ENCODE measurements around the gene CHST15.

Gene CHST15

DNA sequence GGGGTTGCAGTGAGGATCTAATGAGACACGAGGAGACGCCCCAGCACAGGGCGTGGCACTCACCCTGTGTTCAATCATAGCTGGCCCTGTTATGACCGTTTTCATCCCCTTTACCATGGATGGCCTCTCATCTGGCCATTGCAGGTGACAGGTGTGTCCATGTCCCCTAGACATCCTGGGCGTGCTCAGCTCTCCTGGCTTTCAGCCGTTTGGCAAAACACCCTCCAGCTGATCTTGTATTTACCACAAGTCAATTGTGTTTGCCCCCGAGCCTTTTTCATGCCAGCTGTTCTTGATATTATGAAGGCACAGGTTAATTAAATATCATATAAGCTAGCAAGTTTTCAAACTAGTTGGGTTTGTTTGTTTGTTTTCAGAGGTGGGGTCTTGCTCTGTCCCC is 97.1 kb downstream of the CHST15 start:
- FAIRE-seq = no peak

DNA sequence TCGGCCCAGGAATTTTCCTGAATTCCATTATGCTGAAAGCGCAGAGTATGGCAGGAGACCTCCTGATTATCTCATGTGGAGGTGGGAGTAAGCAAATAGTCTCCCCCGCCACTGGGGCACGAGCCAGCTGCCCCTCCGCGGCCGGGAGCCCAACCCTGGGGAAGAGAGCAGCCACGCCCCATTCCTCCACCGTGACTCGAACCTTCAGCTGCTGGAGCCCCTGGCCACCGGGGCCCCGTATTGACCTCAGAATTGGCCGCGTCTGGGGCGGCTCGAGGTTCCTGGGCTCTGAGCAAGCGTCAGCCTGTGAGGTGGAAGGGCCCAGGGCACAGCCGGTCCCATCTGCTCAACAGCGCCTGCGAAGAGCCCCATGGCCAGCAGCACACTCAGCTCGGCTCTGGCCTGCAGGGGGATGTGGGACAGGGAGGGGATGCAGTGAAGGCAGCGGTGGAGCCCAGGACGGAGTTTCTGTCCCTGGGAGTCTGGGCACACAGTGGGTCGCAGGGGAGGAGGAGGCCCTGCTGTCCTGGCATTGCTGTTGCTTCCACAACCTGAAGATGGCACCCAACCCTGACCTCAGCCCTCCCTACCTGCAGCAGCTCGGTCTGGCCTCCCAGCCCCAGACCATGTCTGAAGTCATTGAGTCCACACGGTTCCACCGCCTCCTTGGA is 97.8 kb downstream of the CHST15 start:
- no peak for FAIRE-seq

DNA sequence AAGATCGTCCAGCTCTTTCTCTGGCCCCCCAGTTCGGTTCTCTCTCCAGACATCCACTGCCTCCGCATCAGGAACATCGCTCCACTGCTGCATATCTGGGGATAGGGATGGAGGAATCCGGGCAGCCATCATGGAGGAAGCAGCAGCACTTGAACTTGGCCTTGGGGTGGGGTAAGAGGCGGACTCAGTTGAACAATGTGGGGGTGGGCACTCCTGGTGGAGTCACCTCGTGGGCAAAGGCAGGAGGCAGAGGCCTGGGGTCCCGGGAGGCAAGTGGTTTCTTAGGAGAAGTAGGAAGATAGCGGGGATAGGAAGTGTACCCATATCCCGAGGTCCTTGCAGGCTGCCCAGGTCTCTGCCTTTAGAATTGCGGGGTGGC is 98.3 kb downstream of the CHST15 start:
- no peak for FAIRE-seq

- no peak for FAIRE-seq
Measured at GRCh38 chr10:123994417-123995081, 98.8 kb downstream of the CHST15 start.

GRCh38 chr10:123993534-123994416 is 99.6 kb downstream of the CHST15 start:
- no peak for FAIRE-seq

- FAIRE-seq = no peak
Measured at GRCh38 chr10:123991611-123992570, 101.5 kb downstream of the CHST15 start.

DNA sequence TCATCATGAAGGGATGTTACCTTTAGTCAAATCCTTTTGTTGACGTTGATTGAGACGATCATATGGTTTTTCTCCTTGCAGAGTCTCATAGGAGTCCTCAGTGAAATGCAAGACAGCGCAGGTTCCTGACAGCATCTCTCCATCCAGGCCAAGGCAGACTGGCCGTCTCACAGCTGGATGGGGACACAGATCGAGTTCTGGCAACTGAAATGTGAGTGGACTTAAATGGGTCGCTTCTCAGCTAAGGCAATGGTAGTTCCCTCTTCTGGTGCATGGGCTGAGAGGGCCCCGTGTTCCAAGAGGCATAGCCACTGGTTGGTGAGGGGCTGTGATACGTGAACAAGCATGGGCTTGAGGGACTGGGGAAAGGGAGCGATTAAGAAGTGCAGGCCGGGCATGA is 102.5 kb downstream of the CHST15 start:
- FAIRE-seq = no peak

DNA sequence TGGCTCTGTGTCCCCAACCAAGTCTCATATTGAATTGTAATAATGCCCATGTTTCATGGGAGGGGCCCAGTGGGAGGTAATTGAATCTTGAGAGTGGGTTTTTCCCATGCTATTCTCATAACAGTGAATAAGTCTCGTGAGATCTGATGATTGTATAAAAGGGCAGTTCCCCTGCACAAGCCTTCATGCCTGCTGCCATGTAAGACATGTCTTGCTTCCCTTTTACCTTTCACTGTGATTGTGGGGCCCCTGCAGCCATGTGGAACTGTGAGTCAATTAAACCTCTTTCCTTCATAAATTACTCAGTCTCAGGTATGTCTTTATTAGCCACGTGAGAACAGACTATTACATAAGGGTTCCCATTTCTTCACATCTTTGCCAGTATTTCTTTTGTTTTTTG is 104.7 kb downstream of the CHST15 start:
- FAIRE-seq = no peak

GRCh38 chr10:123986736-123987135 is 106.7 kb downstream of the CHST15 start:
- FAIRE-seq = no peak

DNA sequence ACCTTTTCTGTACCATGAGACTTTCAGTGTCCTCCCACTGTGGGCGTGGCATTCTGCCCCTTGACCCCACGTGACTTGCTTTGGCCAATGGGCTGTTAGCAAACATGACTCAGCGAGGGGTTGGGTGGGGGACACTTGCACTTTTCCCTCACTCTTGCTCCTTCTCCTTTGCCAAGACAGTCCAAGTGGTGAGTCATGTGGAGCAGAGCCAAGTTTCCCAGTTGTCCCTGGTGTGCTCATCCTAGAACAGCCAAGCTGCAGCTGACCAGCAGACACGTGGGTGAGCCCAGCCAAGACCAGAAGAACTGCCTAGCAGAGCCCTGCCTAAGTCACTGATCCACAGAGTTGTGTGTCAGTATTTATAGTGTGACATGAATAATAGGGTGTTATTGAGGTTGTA is 119.0 kb downstream of the CHST15 start:
- FAIRE-seq = no peak

DNA sequence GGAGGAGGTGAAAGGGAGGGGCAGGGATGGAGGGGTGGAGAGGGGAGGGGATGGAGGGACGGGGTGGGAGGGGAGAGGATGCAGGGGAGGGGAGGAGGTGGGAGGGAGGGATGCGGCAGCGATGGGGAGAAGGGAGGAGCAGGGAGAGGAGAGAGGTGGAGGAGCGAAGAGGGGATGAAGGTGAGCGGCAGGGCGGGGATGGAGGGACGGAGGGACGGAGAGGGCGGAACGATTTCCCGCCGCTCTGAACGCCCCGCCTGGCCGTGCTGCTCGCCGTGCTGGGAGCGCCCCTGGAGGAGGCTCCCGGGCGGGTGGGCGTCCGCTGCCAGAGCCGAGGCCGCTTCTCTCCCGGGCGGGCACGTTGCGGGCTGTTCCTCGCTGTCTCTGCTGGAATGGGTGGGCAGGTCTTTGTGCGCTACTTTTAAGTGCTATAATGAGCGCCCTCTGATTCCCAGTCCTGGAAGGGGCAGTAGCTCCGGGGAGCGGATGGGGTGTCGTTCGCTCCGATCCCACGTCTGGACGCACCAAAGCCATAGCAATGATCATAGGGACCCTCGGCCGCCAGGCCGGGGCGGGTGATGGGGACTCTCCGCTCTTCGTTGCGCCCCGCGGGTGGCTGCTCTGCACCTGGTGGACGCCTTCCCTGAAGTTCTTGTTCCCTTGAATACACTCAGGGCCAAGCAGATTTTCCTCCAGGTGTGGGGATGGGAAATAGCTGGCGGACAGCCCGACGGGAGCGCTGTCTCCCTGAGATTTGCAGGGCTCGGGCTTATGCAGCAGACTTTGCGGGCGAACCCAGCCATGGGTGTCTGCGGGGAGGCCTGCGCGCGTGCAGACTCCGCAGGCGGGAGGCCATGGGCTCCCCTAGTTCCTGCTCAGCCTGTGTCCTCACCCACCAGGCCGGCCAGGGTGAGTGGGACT is 120.7 kb downstream of the CHST15 start:
- no peak for FAIRE-seq

GRCh38 chr10:123970927-123971286 is 122.5 kb downstream of the CHST15 start:
- FAIRE-seq = no peak

DNA sequence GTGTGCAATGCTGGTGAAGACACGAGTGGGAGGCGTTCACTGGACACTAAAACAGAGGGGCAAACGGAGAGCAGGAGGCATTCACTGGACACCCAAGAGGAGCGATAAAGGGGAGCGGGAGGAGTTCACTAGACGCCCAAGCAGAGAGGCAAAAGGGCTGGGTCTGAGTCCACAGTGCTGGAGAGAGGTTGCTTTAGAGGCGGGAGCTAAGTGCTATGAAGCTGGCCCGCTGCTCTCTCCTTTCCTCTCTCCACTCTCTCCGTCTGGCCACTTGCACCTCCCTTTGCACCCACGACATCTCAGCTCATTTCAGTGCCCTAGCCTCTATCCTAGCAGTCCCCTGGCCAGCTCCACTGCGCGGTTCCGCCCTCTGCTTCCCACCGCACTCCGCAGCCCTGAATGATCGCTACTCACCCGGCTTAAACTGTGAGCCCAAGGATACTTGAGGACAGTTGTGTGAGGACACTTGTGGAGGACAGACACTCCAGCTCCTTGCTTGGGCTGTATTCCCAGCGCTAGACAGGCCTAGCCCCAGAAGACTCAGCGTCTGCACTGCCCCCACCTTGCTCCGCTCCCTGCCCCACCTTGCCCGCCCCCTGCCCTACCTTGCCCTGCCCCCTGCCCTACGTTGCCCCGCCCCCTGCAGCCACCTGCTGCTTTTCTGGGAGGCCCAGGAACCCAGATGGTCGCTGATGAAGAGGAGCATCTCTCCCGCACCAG is 123.0 kb downstream of the CHST15 start:
- no peak for FAIRE-seq

DNA sequence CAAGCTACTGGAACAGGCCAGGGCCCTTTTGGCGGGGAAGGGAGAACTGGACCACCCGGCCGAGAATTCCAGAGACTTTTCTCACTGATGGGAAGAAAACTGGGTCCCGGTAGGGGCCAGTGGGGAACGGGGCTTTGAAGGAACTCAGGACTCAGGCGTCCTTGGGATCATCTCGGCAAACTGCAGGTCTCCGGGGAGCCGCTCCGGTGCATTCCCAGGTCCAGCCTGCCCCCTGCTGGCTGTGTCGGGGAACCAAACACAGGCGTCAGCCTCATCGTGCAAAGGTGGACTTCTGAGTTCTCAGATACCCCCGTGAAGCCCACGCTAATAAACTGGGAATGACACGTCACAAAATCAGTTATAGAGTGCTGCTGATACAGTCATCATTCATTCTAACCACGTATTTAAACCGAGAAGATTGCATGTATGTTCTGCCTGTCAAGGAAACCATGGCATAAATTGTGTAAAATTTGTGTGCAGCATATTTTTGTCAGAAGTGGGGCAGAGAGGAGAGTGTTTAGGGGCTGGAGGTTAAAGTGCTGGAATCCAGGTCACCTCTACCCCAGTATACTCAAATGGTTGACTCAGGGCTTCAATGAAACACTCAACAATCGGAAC is 125.7 kb downstream of the CHST15 start:
- FAIRE-seq = no peak

DNA sequence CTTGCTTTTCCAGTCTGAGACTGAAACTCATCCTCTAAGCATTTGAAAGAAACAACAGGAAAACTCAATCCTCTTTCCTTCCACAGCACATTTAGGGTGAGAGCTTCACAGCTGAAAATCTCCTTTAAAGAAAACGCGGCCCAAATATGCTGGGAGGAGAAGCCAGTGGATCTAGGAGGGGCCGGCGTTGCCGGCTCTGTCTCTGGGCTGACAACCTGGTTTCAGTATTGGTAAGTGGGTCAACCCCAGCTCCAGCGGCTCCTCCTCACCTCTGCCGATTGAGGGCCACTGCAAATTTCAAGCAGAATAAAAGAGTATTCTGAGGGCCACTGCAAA is 126.5 kb downstream of the CHST15 start:
- no peak for FAIRE-seq

- no peak for FAIRE-seq
Measured at GRCh38 chr10:123965973-123966895, 127.2 kb downstream of the CHST15 start.

DNA sequence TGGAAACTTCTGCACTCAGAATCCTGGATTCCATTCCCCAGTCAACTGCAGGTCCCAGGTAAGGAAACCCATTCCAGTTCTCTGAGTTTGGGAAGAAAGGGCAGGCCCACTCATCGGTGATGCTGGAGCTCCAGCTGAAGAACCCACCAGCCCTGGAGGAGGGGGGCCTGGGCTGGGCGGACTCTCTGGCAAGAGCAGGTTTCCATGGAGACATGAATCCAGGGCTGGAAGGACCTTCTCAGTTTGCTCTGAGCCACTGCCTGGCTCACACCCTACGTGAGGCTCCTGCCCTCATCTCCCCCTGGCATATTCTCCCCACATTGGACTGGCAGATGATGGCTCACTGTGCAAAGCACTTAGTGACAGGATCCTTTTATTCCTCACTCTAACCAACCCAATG is 128.4 kb downstream of the CHST15 start:
- no peak for FAIRE-seq

GRCh38 chr10:123962756-123963530 is 130.5 kb downstream of the CHST15 start:
- no peak for FAIRE-seq

GRCh38 chr10:123958241-123958640 is 135.2 kb downstream of the CHST15 start:
- FAIRE-seq = no peak
